Activated T-cell treated with anti-CD3 and anti-CD28 coated beads, Interleukin-2, amount 50 U/mL, for 1 hour (primary cell): ENCODE data around the gene SPTBN4.
A peak's percentile ranks its signal among the peaks of the same experiment; 100 is the strongest.
"Not testable (repeated sequence)": the region's sequence is repeated elsewhere in the genome, so short reads cannot be mapped to it uniquely, and the experiment has no call there.

Experiments
- DNase-seq: peaks from one replicate; pipeline ENCODE4 v3.0.0-alpha.2; 2020

Gene SPTBN4

DNA sequence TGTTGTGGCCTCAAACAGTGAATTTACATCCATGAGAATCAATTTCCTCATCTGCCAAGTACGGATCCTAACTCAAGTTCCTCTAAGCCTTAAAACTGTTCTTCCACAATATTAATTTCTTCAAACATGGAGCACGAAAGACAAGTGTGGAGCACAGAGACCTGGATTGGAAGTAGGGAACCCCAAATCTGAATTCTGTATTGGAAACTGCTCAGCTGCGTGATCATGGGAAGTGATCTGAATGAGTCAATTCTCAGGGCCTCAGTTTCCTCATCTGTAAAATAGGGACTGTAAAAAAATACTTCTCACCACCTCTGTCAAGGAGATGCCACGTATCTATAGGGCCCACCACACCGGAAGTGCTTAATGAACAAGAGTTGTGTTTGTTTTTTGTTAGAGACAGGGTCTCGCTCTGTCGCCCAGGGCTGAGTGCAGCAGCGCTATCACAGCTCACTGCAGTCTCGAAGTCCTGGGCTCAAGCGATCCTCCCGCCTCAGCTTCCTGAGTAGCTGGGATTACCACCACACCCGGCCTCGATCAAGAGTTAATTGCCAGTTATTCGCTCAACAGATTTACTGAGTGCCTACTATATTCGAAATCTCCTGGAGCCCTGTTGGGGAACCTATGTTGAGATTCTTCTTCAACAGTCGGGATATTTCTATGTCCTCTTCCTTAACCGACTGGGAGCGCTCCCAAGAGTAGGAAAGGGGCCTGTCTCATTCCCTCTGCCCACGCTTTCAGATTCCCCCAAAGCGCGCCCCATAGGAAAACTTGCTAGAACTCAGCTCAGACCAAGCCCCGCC, 24.3 kb upstream of the SPTBN4 start:
- no peak for DNase-seq

- DNase-seq, result peak; percentile 96
Observed at GRCh38 chr19:40443131-40443999, 23.4 kb upstream of the SPTBN4 start.

- DNase-seq, result peak; percentile 97
Observed at GRCh38 chr19:40444000-40444824, 22.6 kb upstream of the SPTBN4 start, which contains the start of gene SERTAD3. Gene SERTAD3 (minus strand): TSS chr19:40444335. CDS start chr19:40442080, 2,255 bp downstream.

DNA sequence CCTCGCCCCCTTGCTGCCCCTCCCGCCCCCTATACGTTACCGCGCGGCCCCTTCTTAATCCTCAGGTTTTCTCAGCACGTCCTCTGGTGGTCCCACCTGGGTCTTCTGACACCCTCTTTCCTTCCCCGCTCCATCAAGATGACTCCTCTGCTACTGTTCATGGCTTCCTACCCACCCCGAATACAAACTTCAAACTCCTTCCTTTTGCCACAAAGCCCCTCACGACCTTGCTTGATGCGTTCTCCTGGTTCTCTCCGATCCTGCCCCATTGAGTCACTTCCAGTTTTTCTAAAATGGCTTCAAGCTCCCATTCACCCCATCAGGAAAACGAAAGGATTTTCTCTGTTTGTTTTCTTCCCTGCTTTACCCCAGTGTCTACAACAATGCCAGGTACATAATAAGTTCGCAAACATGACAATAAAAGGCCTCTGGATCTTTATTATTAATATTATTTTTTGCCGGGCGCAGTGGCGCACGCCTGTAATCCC, 21.9 kb upstream of the SPTBN4 start:
- DNase-seq, result no peak

DNA sequence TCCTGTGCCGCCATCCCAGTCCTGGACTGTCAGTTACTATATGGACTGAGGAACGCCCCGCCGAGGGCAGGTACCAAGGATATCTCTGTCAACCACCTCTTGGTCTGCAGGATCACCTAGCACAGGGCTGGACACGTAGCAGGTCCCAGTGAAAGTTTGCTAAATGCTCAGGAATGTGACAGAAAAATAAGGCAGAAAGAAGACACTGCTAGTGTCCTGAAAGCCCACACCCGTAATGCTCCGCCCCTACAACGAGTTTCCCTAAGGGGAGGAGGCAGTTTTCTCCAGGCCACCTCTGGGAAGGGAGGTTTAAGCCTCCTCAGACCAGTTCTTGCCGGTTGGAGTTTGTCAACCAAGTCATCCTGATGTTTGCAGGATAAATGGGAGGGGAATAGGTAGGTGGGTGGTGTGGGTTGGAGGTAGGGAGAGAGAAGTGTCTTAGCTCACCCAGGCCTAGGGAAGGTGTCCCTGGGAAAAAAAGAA, 21.0 kb upstream of the SPTBN4 start:
- DNase-seq, result no peak

DNA sequence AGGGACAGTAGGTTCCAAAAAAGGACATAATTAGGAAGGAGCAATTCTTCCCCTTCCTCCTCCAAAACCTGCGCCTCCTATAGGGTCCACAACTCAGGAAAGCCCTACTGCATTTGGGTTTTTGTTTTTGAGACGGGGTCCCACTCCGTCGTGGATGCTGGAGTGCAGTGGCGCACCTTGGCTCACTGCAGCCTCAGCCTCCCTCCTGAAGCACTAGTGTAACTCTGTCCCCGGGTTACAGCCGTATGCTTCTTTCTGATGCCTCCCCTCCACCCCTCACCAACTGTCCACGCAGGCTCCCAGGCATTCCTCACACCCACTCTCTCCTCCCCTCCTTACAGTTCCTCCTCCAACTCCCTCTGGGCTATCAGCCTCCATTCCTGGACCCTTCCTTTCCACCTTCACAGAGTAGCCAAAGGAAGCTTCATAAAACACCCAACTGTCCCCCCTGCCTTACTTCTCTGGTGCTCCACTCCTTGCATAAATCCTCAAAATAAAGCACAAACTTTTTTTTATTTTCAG, 20.5 kb upstream of the SPTBN4 start:
- no peak for DNase-seq

GRCh38 chr19:40449506-40449905, 17.3 kb upstream of the SPTBN4 start:
- no peak for DNase-seq

- DNase-seq, result no peak
Observed at GRCh38 chr19:40450664-40451063, 16.1 kb upstream of the SPTBN4 start.

DNA sequence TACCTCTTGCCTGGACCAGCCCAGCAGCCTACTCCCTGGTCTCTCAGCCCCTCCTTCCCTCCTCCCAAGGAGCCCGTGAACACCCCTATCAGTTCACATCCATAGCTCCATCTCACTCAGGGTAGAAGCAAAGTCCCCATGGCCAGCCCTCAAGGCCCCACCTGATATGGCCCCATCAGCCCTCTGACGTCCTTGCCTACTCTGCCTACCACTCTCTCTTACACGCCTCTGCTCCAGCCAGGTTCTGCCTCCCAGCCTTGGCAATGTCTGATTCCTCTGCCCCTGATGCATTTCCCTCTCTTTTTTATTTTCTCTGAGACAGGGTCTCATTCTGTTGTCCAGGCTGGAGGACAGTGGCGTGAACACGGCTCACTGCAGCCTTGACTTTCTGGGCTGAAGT, 14.8 kb upstream of the SPTBN4 start:
- no peak for DNase-seq

GRCh38 chr19:40453151-40453735, 13.6 kb upstream of the SPTBN4 start:
- DNase-seq, result no peak

GRCh38 chr19:40453943-40454342, 12.9 kb upstream of the SPTBN4 start:
- DNase-seq, result not testable (repeated sequence)

DNA sequence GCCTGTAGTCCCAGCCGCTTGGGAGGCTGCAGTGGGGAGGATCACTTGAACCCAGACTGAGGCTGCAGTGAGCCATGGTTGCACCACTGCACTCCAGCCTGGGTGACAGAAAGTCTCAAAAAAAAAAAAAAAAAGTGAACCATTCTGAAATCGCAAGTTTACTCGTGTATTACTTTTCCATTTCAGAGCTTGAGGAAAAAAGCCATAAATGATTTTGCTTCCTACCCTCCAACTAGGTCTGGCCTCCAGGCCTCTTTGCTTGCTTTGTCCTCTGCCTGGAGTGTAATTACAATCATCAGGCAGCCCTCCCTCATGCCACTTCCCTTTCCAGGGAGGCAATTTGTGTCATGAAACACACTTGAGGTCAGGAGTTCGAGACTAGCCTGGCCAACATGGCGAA, 9.8 kb upstream of the SPTBN4 start:
- no peak for DNase-seq

DNA sequence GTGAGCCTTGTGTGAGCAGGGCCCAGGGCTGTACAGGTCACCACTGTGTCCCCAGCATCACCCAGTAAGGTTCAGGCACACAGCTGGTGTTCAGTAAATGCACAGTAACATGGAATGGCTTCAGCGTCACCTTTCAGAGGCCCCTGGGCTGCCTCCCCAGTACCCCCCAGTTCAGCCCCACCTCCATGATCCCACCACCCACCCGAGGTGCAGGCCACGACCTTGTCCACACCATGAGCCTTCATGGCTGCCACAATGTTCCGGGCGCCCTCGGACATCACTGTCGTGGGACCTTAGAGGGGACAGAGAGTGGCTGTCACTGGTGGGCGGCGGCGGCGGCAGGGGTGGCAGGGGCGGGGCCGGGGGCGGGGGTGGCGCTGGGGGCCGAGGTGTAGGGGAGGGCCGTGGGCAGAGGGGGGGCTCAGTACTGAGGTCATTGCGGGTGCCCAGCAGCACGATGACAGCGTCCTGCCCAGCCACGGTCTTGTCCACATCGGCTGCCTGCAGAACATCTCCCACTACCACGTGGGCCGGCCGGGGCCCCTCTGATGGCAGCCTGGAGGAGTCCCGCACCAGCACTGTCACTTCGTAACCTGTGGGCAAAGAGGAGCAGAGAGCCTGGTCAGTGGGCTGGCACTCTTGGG, 8.7 kb upstream of the SPTBN4 start:
- DNase-seq, result no peak

- no peak for DNase-seq
Observed at GRCh38 chr19:40458597-40458974, 8.2 kb upstream of the SPTBN4 start.

- no peak for DNase-seq
Observed at GRCh38 chr19:40460185-40460584, 6.6 kb upstream of the SPTBN4 start.

DNA sequence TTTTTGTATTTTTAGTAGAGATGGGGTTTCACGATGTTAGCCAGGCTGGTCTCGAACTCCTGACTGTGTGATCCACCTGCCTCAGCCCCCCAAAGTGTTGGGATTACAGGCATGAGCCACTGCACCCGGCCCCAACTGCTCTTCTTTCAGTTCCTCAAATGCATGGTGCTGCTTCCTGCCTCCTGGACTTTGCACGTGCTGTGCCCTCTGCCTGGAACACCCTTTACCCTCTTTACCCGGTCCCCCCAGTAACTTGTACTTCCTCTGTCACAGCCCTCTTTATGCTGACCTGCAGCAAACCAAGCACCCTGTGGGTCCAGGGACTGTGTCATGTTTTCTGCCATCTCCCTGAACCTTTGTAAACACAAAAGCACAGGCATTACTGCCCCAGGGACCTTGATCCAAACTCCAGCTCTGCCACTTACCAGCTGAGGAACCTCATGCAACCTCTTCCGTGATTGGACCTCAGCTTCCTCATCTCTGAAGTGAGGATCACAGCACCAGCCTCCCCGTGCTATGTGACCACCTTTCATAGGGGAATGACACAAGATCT, 5.1 kb upstream of the SPTBN4 start:
- no peak for DNase-seq

DNA sequence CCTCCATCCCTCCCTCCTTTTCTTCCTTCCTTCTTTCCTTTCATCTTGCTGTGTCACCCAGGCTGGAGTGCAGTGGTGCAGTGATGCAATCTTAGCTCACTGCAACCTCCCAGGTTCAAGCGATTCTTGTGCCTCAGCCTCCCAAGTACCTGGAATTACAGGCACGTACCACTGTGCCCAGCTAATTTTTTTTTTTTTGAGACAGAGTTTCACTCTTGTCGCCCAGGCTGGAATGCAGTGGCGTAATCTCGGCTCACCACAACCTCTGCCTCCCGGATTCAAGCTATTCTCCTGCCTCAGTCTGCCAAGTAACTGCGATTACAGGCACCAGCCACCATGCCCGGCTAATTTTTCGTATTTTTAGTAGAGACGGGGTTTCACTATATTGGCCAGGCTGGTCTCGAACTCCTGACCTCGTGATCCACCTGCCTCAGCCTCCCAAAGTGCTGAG, 3.2 kb upstream of the SPTBN4 start:
- not testable (repeated sequence) for DNase-seq

DNA sequence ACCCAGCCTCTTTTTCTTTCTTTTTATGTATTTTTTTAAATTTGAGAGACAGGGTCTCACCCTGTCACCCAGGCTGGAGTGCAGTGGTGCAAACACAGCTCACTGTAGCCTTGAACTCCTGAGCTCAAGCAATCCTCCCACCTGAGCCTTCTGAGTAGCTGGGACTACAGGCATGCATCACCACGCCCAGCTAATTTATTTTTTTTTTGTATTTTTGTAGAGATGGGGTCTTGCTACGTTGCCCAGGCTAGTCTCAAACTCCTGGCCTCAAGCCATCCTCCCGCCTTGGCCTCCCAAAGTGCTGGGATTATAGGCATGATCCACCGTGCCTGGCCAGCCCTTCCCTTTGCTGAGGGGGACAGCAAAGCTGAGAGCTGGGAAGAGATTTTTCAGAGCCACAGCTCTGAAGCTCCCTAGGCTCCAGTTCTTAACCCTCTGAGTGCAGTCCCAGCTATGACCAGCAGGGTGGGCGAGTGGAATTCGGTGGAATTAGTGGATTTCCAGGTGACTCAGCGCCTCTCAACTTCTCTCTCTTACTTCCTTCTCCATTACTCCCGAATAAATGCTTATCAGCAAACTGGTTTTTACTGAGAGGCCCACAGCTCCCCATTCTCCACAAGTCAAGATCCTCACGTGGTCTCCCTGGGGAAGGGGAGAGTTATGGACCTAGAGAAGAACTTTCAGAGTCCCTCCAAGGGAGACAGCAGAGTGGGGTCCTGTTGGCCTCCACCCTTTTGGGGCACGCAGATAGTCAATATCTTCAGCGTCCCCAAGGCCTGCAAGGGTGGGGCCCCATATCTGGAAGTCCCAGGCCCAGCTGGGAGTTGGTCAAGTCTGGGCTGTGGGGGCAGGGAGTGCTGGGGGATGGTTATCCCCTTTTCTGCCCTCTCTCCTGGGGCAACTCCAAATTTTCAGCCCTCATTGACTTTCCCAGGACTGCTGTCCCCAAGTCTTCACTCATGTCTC, 2.5 kb upstream of the SPTBN4 start:
- DNase-seq, result peak; percentile 80

DNA sequence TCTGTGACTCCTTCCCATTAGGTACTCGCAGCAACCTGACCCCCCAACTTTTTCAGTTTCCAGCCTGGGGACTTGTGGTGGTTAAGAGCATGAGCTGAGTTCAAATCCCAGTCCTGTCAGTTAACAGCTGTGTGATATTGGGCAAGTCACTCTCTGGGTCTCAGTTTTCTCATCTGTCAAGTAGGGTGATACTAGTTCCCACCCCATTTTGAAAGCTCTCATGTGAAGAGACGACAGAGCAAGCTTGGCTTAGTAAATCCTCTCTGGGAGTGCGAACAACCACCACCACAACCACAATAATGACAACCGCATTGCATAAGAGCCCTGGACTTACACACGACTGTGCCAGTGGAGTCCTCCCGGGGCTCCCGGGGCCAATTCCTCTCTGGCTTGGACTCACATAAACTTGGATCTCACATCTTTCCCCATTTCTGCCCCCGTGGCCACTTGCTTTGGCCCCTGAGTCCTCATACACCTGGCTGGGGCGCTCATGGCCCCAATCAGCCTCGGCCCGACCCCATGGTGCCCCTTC, 1.7 kb upstream of the SPTBN4 start:
- peak; percentile 24 for DNase-seq
